H1 (cell line): Measurements from ENCODE around the gene SIPA1L3. TPM values are rescaled to one million over a fixed set of nuclear protein-coding genes. Genes with fewer than 3 reads are reported as not detected.

ENCODE experiments used
- CTCF ChIA-PET: fragments of 300-600 bp; sonication (Branson Sonifier 250); formaldehyde crosslinking; loops from one replicate; lab custom pipeline; 2021; ENCODE audit not compliant: partially characterized antibody; lab: Charles Lee
- POLR2A ChIA-PET: fragments of 300-600 bp; sonication (Branson Sonifier 250); formaldehyde crosslinking; loops from one replicate; lab custom pipeline; 2021; ENCODE audit warnings: inconsistent platforms; ENCODE audit not compliant: partially characterized antibody; lab: Charles Lee
- DNase-seq, 2 experiments: peaks; one replicate each; pipeline versions ENCODE4 v3.0.0 to v3.0.0-alpha.2; 2010 to 2022; ENCODE audit warnings: low spot score in 2 of 2, low read depth in 1 of 2, mixed read lengths in 1 of 2
- FAIRE-seq: peaks from 2 replicates; lab custom pipeline; 2011; peaks lifted over from hg19 to GRCh38; lab: Jason Lieb, UNC
- H2AFZ ChIP-seq: 2 replicates; pipeline ENCODE4 v1.8.1; 2012; ENCODE audit warnings: low read length, inconsistent platforms
- H2AK5ac ChIP-seq: 2 replicates; pipeline ENCODE4 v1.6.1; 2013; ENCODE audit warnings: low read depth, low read length
- H2BK120ac ChIP-seq: replicated peaks from 2 replicates; pipeline ENCODE3; 2013; ENCODE audit warnings: low read depth, low read length, inconsistent platforms
- H2BK12ac ChIP-seq: 2 replicates; pipeline ENCODE4 v1.6.1; 2013; ENCODE audit warnings: low read depth, low read length
- H2BK15ac ChIP-seq: 2 replicates; pipeline ENCODE4 v1.6.1; 2013; ENCODE audit warnings: low read length
- H2BK20ac ChIP-seq: 2 replicates; pipeline ENCODE4 v1.6.1; 2013; ENCODE audit warnings: low read length
- H2BK5ac ChIP-seq: 2 replicates; pipeline ENCODE4 v1.6.1; 2013; ENCODE audit warnings: low read depth, low read length
- H3K14ac ChIP-seq: 2 replicates; pipeline ENCODE4 v1.6.1; 2013; ENCODE audit warnings: inconsistent platforms; ENCODE audit not compliant: insufficient read length
- H3K18ac ChIP-seq: 2 replicates; pipeline ENCODE4 v1.6.1; 2013; ENCODE audit warnings: low read length; ENCODE audit errors: extremely low read depth
- H3K23ac ChIP-seq: 2 replicates; pipeline ENCODE4 v1.6.1; 2013; ENCODE audit warnings: inconsistent platforms; ENCODE audit not compliant: insufficient read length
- H3K23me2 ChIP-seq: 2 replicates; pipeline ENCODE4 v1.6.1; 2013; ENCODE audit warnings: low read depth, low read length
- H3K27ac ChIP-seq: 2 replicates; pipeline ENCODE4 v1.6.1; 2011; ENCODE audit warnings: low read depth, low read length, inconsistent platforms
- H3K27me3 ChIP-seq, 4 experiments: replicated peaks in 1 of 4; 1 replicate in 1 of 4; 2 replicates in 3 of 4; pipeline versions ENCODE4 v1.6.1 to v1.8.1; 2011 to 2013; ENCODE audit warnings: low read length in 3 of 4, mild to moderate bottlenecking in 3 of 4, inconsistent platforms in 2 of 4, mixed read lengths in 2 of 4, moderate library complexity in 1 of 4; ENCODE audit not compliant: control insufficient read depth in 3 of 4, insufficient read depth in 3 of 4; ENCODE audit errors: extremely low read depth in 1 of 4
- H3K36me3 ChIP-seq, 4 experiments: 2 replicates each; pipeline versions ENCODE4 v1.6.1 to v1.8.1; 2011 to 2013; ENCODE audit warnings: mild to moderate bottlenecking in 4 of 4, low read length in 3 of 4, moderate library complexity in 2 of 4, control low read depth in 1 of 4, inconsistent platforms in 1 of 4; ENCODE audit not compliant: insufficient read depth in 4 of 4, control insufficient read depth in 2 of 4
- H3K4ac ChIP-seq: replicated peaks from 2 replicates; pipeline ENCODE3; 2013; ENCODE audit warnings: low read length, low read depth, mixed read lengths, inconsistent platforms; ENCODE audit not compliant: insufficient read length
- H3K4me1 ChIP-seq, 4 experiments: replicated peaks in 1 of 4; 1 replicate in 1 of 4; 2 replicates in 3 of 4; pipeline versions ENCODE4 v1.6.1 to v1.8.1; 2011 to 2013; ENCODE audit warnings: low read length in 3 of 4, inconsistent platforms in 2 of 4, mixed read lengths in 1 of 4; ENCODE audit not compliant: insufficient read depth in 4 of 4, control insufficient read depth in 3 of 4
- H3K4me2 ChIP-seq, 2 experiments: 2 replicates each; pipeline versions ENCODE4 v1.6.1 to v1.8.1; 2011 to 2013; ENCODE audit warnings: low read depth in 2 of 2, low read length in 2 of 2, control low read depth in 1 of 2, inconsistent platforms in 1 of 2, mild to moderate bottlenecking in 1 of 2; ENCODE audit not compliant: insufficient read depth in 1 of 2
- H3K4me3 ChIP-seq, 4 experiments: fragments of 200-600, 300-600 bp in 1 of 4; sonication (generic), shearing (Covaris generic), sonication (Bioruptor Twin) in 1 of 4; 2 replicates each; pipeline versions ENCODE4 v1.5.1 to v1.8.1; 2011 to 2016; ENCODE audit warnings: low read length in 4 of 4, low read depth in 3 of 4, control low read depth in 2 of 4, inconsistent platforms in 2 of 4, mild to moderate bottlenecking in 2 of 4, mixed read lengths in 1 of 4, moderate library complexity in 1 of 4; ENCODE audit not compliant: insufficient read depth in 2 of 4; ENCODE audit errors: extremely low read depth in 1 of 4
- H3K56ac ChIP-seq: replicated peaks from 2 replicates; pipeline ENCODE3; 2013; ENCODE audit warnings: low read depth, mild to moderate bottlenecking, mixed read lengths, low read length, inconsistent platforms; ENCODE audit not compliant: insufficient read length
- H3K79me1 ChIP-seq: 2 replicates; pipeline ENCODE4 v1.6.1; 2013; ENCODE audit warnings: low read depth, low read length, control low read depth
- H3K79me2 ChIP-seq, 2 experiments: 2 replicates each; pipeline versions ENCODE4 v1.6.1 to v1.8.1; 2012 to 2013; ENCODE audit warnings: low read length in 2 of 2, mild to moderate bottlenecking in 2 of 2, inconsistent platforms in 1 of 2; ENCODE audit not compliant: insufficient read depth in 2 of 2, control insufficient read depth in 1 of 2
- H3K9ac ChIP-seq, 4 experiments: replicated peaks in 1 of 4; 1 replicate in 1 of 4; 2 replicates in 3 of 4; pipeline versions ENCODE4 v1.6.1 to v1.8.1; 2011 to 2013; ENCODE audit warnings: low read depth in 3 of 4, low read length in 3 of 4, control low read depth in 2 of 4, mild to moderate bottlenecking in 2 of 4, moderate library complexity in 2 of 4, inconsistent platforms in 1 of 4; ENCODE audit errors: extremely low read depth in 1 of 4
- H3K9me3 ChIP-seq, 2 experiments: 2 replicates each; pipeline versions ENCODE4 v1.6.1 to v1.8.1; 2012 to 2013; ENCODE audit warnings: mild to moderate bottlenecking in 2 of 2, moderate library complexity in 2 of 2, control low read depth in 1 of 2, inconsistent platforms in 1 of 2, low read depth in 1 of 2, low read length in 1 of 2, mixed read lengths in 1 of 2; ENCODE audit not compliant: insufficient read depth in 2 of 2
- H4K20me1 ChIP-seq, 2 experiments: replicated peaks in 1 of 2; 2 replicates each; pipeline versions ENCODE3 to v1.8.1; 2011 to 2013; ENCODE audit warnings: inconsistent platforms in 2 of 2, low read length in 2 of 2, mild to moderate bottlenecking in 1 of 2; ENCODE audit not compliant: insufficient read depth in 2 of 2, control insufficient read depth in 1 of 2
- H4K5ac ChIP-seq: 2 replicates; pipeline ENCODE4 v1.6.1; 2013; ENCODE audit warnings: low read length, low read depth, mixed read lengths, inconsistent platforms; ENCODE audit not compliant: insufficient read length
- H4K8ac ChIP-seq: 2 replicates; pipeline ENCODE4 v1.8.0; 2013; ENCODE audit warnings: mild to moderate bottlenecking, moderate library complexity, low read length, inconsistent platforms; ENCODE audit not compliant: insufficient read depth; ENCODE audit errors: extremely low read depth
- H4K91ac ChIP-seq: replicated peaks from 2 replicates; pipeline ENCODE3; 2013; ENCODE audit warnings: low read length, mixed read lengths, inconsistent platforms; ENCODE audit not compliant: insufficient read length
- ASH2L ChIP-seq: fragments of 200-600, 300-600 bp; sonication (generic); IDR thresholded peaks from one replicate; pipeline ENCODE4 v1.7.1; 2017; ENCODE audit warnings: low read length
- CBX5 ChIP-seq: fragments of 300-800, 300-1000 bp; sonication (generic); IDR thresholded peaks from 2 replicates; pipeline ENCODE4 v1.7.1; 2016; ENCODE audit warnings: antibody characterized with exemption, low read length, low read depth
- CEBPB ChIP-seq: IDR thresholded peaks from 2 replicates; pipeline ENCODE4 v1.6.1; 2012; ENCODE audit warnings: low read depth, low read length
- POU5F1 ChIP-seq: IDR thresholded peaks from 2 replicates; pipeline ENCODE4 v1.6.1; 2011; ENCODE audit warnings: low read depth, mild to moderate bottlenecking, low read length, moderate library complexity
- SIRT6 ChIP-seq: IDR thresholded peaks from one replicate; pipeline ENCODE4 v1.7.1; 2012; ENCODE audit warnings: low read length, inconsistent platforms
- SP4 ChIP-seq: IDR thresholded peaks from 2 replicates; pipeline ENCODE4 v1.6.1; 2012; ENCODE audit warnings: low read length, inconsistent platforms
- WGBS, 2 experiments: shearing (Covaris generic) in 1 of 2; methylation state at CpG; one replicate each; pipeline versions ENCODE4 v1.1.6 to v1.1.7; 2013 to 2015; ENCODE audit warnings: low lambda C conversion rate in 2 of 2, mixed read lengths in 2 of 2, inconsistent platforms in 1 of 2, low coverage in 1 of 2, missing lambda C conversion rate in 1 of 2; ENCODE audit not compliant: insufficient replicate concordance in 2 of 2, insufficient coverage in 1 of 2, insufficient read length in 1 of 2; ENCODE audit errors: extremely low coverage in 1 of 2, missing lambda C conversion rate in 1 of 2; 5-methylcytosine and 5-hydroxymethylcytosine counted together
- polyA plus RNA-seq, 7 experiments: library from polyadenylated mRNA; depleted of rRNA in 3 of 7; stranded (reverse) in 5 of 7; unstranded in 2 of 7; fragments of >200 nt in 5 of 7; fragments of 200-250 nt in 2 of 7; gene quantifications; 1 replicate in 5 of 7; 2 replicates in 1 of 7; 4 replicates in 1 of 7; pipeline versions ENCODE4 v1.2.1 to v1.2.3, GENCODE V29; 2011 to 2013; ENCODE audit warnings: missing spikeins in 2 of 7, mixed read lengths in 2 of 7
- total RNA-seq: library from RNA; stranded (reverse); fragmentation: NEBNext Ultra II Directional; extraction: Animal tissue kit (Norgen Biotek cat#: 25700); gene quantifications from 2 replicates; pipeline ENCODE4 v1.2.1, GENCODE V29; 2021
- TF ChIP-seq, protein P1 (sequence below): IDR thresholded peaks from 2 replicates; pipeline ENCODE4 v1.6.1; 2011; ENCODE audit warnings: low read depth, mild to moderate bottlenecking, low read length; ENCODE audit not compliant: insufficient read depth

Gene SIPA1L3
- total and polyA plus RNA-seq, 2 of the 8 experiments (the other 6 are each of a cell fraction or from before 2014, with no cell fraction given) = 15.0 to 54.9 TPM

DNA sequence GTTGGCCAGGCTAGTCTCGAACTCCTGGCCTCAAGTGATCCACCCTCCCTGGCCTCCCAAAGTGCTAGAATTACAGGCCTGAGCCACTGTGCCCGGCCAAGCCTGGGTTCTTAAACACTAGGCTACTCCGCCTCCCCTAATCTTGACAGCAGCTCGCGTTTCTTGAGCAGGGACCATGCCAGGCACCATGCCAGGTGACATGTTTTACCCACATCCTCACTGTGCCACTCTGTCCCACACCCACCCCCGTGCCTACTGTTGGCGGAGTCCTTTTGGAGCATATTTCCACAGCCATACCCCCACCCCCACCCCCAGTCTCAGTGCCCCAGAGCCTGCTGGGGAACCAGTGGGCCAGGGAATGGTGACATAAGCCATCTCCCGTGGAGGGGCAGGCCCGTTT, 218.2 kb downstream of the SIPA1L3 start:
- Histone ChIP-seq H3K4me3 (no peak overlapping the region), H4K8ac (no peak overlapping the region), H3K36me3 (peaks cover 7 to 26% (median 10%) of the 10 kb centered on the region in 4 experiments; a peak in 7 of 8 replicates), H3K4me2 (no peak overlapping the region), H3K14ac (no peak overlapping the region), H2AFZ (no peak overlapping the region), H2BK120ac (no peak overlapping the region), H3K4me1 (no peaks in the 10 kb centered on the region), H4K91ac (no peak overlapping the region), H3K4ac (no peak overlapping the region), H3K79me2 (no peaks in the 10 kb centered on the region), H3K79me1 (peaks cover 2% of the 10 kb centered on the region; the same call in 1 of the 2 replicates), H2BK12ac (no peak overlapping the region), H3K23ac (no peak overlapping the region), H4K5ac (no peak overlapping the region), H3K27ac (no peak overlapping the region), H3K27me3 (no peaks in the 10 kb centered on the region), H2BK15ac (no peak overlapping the region), H3K56ac (no peak overlapping the region), H2BK20ac (no peak overlapping the region), H3K9me3 (peaks cover 4 to 18% of the 10 kb centered on the region in 2 experiments), H3K18ac (no peak overlapping the region), H2BK5ac (no peak overlapping the region), H2AK5ac (no peak overlapping the region), H3K9ac (no peak overlapping the region), H3K23me2 (no peaks in the 10 kb centered on the region), H4K20me1 (no peaks in the 10 kb centered on the region)
- POLR2A ChIA-PET = no interaction called here
- WGBS, 2 experiments = 95% methylated on average over 9 of the region's 9 CpGs; no CpG with 5 or more reads in 1 of the 2 experiments
- CTCF ChIA-PET = interaction anchor here (2.6 kb wide), 1 partner anchor 9 kb away, joined by 17 read pairs; no protein-coding TSS in a partner anchor
- FAIRE-seq (no peak), DNase-seq (no peak)
- TF ChIP-seq SIRT6 = no peak
- TF ChIP-seq CBX5 = no peak
- TF ChIP-seq, protein P1, sequence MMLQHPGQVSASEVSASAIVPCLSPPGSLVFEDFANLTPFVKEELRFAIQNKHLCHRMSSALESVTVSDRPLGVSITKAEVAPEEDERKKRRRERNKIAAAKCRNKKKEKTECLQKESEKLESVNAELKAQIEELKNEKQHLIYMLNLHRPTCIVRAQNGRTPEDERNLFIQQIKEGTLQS = no peak
- no peak for TF ChIP-seq ASH2L
- TF ChIP-seq CEBPB = no peak
- TF ChIP-seq SP4 = no peak
- TF ChIP-seq POU5F1 = no peak
